Vagina (tissue), 2 donors: ENCODE results near the gene UBE2I. TPM values are rescaled to one million over a fixed set of nuclear protein-coding genes. Genes with fewer than 3 reads are reported as not detected.

Source experiments
- DNase-seq, 2 donors: peaks; one replicate each; pipeline ENCODE4 v3.0.0-alpha.2; 2017; ENCODE audit errors: extremely low spot score in 2 of 2
- H3K27ac ChIP-seq: fragments of 200-600 bp; sonication (generic); one replicate; pipeline ENCODE4 v1.5.1; 2019
- H3K27me3 ChIP-seq: fragments of 200-600 bp; sonication (generic); one replicate; pipeline ENCODE4 v1.5.1; 2019
- H3K36me3 ChIP-seq, 2 donors: fragments of 200-600 bp; sonication (generic); one replicate each; pipeline ENCODE4 v1.5.1; 2017 to 2019
- H3K4me1 ChIP-seq: fragments of 200-600 bp; sonication (generic); one replicate; pipeline ENCODE4 v1.5.1; 2019
- H3K4me3 ChIP-seq, 2 donors: fragments of 200-600 bp; sonication (generic); 1 replicate in 1 of 2; 2 replicates in 1 of 2; pipeline ENCODE4 v1.5.1; 2016 to 2019
- H3K9me3 ChIP-seq: fragments of 200-600 bp; sonication (generic); one replicate; pipeline ENCODE4 v1.5.1; 2019
- CTCF ChIP-seq, 3 experiments: fragments of 450-650 bp in 2 of 3; fragments of 200-600 bp in 1 of 3; sonication (generic) in 1 of 3; IDR thresholded peaks; one replicate each; pipeline ENCODE4 v1.5.1; 2017 to 2019; ENCODE audit warnings: antibody characterized with exemption in 3 of 3, mild to moderate bottlenecking in 2 of 3, moderate library complexity in 2 of 3
- POLR2A ChIP-seq, 2 donors: fragments of 450-650 bp; IDR thresholded peaks; one replicate each; pipeline ENCODE4 v1.6.1; 2017; ENCODE audit warnings: antibody characterized with exemption in 2 of 2, mild to moderate bottlenecking in 2 of 2, moderate library complexity in 2 of 2
- POLR2AphosphoS5 ChIP-seq, 2 donors: sonication (generic); formaldehyde crosslinking; IDR thresholded peaks; one replicate each; pipeline ENCODE4 v1.9.0; 2017; ENCODE audit warnings: antibody characterized with exemption in 2 of 2, mild to moderate bottlenecking in 2 of 2, low read depth in 1 of 2; ENCODE audit not compliant: insufficient read depth in 1 of 2
- intact Hi-C: fragments of 100-400 bp; cut with DNase I; formaldehyde crosslinking; loops from one replicate; pipeline ENCODE4 v1.15.1; 2023
- total RNA-seq: library from RNA; depleted of rRNA; stranded (reverse); fragments of >200 nt; gene quantifications from one replicate; pipeline ENCODE4 v1.2.3, GENCODE V29; 2016

UBE2I gene
- 51.3 TPM for total RNA-seq

DNA sequence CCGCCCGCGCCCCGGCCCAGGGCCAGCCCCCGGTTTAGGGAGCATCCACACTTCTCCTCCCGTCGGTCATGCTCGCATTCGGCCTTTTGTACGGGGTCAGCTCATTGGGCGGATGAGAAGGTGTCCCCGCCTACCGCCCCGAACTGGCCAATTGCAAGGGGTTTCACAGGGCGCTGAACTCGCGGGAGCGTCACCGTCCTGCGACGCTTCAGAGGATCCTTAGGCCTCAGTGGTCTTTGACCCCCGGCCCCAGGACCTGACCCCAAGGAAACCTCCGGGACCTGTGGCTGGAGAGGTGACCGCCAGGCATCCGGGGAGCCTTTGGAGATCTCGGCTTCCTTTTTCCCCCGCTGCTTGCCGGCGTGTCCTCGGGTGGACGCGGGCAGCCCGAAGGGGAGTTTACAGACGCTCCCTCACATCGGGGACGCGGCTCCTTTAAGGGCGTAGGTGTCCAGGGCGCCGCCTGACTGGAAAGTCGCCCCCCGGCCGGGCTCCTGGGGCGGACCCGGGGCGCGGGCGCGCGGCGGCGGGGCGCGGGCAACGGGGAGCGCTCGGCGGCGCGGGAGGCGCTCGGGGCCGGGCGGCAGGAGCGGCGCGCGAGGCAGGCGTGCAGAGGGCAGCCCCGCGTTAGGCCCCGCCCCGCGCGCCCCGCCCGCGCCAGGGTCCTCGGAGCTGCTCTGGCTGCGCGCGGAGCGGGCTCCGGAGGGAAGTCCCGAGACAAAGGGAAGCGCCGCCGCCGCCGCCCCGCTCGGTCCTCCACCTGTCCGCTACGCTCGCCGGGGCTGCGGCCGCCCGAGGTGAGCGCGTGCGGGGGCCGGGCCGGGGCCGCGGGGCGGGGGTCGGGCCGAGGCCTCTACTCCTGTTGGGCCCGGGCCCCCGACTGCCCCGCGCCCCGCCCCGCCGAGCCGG lies at the start of gene UBE2I:
TSS of gene UBE2I (plus strand) at position 660 of the 909 bp plus-strand sequence. CDS start 4,395 bp downstream, outside the sequence.
- peak within 1 kb of the TSS; percentile 81 to 92 for H3K4me3 ChIP-seq
- DNase-seq: peak in 1 of 2 donors; percentile 98
- H3K4me1 ChIP-seq: peaks cover 48% of the 10 kb centered on the region
- H3K9me3 ChIP-seq: no peaks in the 10 kb centered on the region
- no peaks in the 10 kb centered on the region for H3K27me3 ChIP-seq
- intact Hi-C loops: no loop called here
- H3K36me3 ChIP-seq: peaks cover 0 to 16% of the 10 kb centered on the region in 2 donors
- peak in 1 of 2 donors; percentile 83 for TF ChIP-seq POLR2AphosphoS5 (IDR thresholded peaks at IDR 0.05; ENCODE audit: insufficient read depth in 1 of 2, low read depth in 1 of 2)
- TF ChIP-seq CTCF (IDR thresholded peaks at IDR 0.05): no peak
- peak in 1 of 2 donors; percentile 45 for TF ChIP-seq POLR2A (IDR thresholded peaks at IDR 0.05)
- peak within 1 kb of the TSS; percentile 96 for H3K27ac ChIP-seq

- no peak for DNase-seq
- H3K4me3 ChIP-seq: no peak overlapping the region
- no peak overlapping the region for H3K27ac ChIP-seq
- TF ChIP-seq POLR2A (IDR thresholded peaks at IDR 0.05): no peak
- TF ChIP-seq POLR2AphosphoS5 (IDR thresholded peaks at IDR 0.05; ENCODE audit: insufficient read depth in 1 of 2, low read depth in 1 of 2): no peak
- no peak for TF ChIP-seq CTCF (IDR thresholded peaks at IDR 0.05)
- intact Hi-C loops: no loop called here
- H3K36me3 ChIP-seq: no peaks in the 10 kb centered on the region
- H3K27me3 ChIP-seq: peaks cover 8% of the 10 kb centered on the region
- H3K4me1 ChIP-seq: peaks cover 7% of the 10 kb centered on the region
- no peaks in the 10 kb centered on the region for H3K9me3 ChIP-seq
Measured at GRCh38 chr16:1259760-1260068, 49.7 kb upstream of the UBE2I start.

GRCh38 chr16:1260101-1260680 lies 49.2 kb upstream of the UBE2I start:
- Histone ChIP-seq H3K4me3 (no peak overlapping the region), H3K9me3 (no peaks in the 10 kb centered on the region), H3K27ac (no peak overlapping the region), H3K27me3 (peaks cover 8% of the 10 kb centered on the region), H3K36me3 (no peaks in the 10 kb centered on the region), H3K4me1 (peaks cover 7% of the 10 kb centered on the region)
- TF ChIP-seq POLR2AphosphoS5 (IDR thresholded peaks at IDR 0.05; ENCODE audit: insufficient read depth in 1 of 2, low read depth in 1 of 2): no peak
- TF ChIP-seq CTCF (IDR thresholded peaks at IDR 0.05): no peak
- no peak for TF ChIP-seq POLR2A (IDR thresholded peaks at IDR 0.05)
- no peak for DNase-seq
- intact Hi-C loops: no loop called here

- intact Hi-C loops: no loop called here
- Histone ChIP-seq H3K9me3 (no peaks in the 10 kb centered on the region), H3K27me3 (peaks cover 8% of the 10 kb centered on the region), H3K36me3 (no peaks in the 10 kb centered on the region), H3K27ac (no peak overlapping the region), H3K4me1 (peaks cover 7% of the 10 kb centered on the region), H3K4me3 (no peak overlapping the region)
- no peak for DNase-seq
- no peak for TF ChIP-seq POLR2A (IDR thresholded peaks at IDR 0.05)
- TF ChIP-seq CTCF (IDR thresholded peaks at IDR 0.05): no peak
- no peak for TF ChIP-seq POLR2AphosphoS5 (IDR thresholded peaks at IDR 0.05; ENCODE audit: insufficient read depth in 1 of 2, low read depth in 1 of 2)
Measured at GRCh38 chr16:1261131-1261892, 48.1 kb upstream of the UBE2I start.
